Gastroesophageal sphincter (tissue), 3 donors: ENCODE measurements around the gene DQX1.

Experiments used
- EP300 ChIP-seq: sonication (generic); formaldehyde crosslinking; IDR thresholded peaks from one replicate; pipeline ENCODE4 v1.6.1; 2017; ENCODE audit warnings: antibody characterized with exemption, mild to moderate bottlenecking
- POLR2A ChIP-seq, 2 donors: fragments of 450-650 bp; IDR thresholded peaks; one replicate each; pipeline ENCODE4 v1.6.1; 2017; ENCODE audit warnings: antibody characterized with exemption in 2 of 2, mild to moderate bottlenecking in 2 of 2, moderate library complexity in 1 of 2
- TF ChIP-seq, protein P1 (sequence below), 4 experiments: fragments of 200-600 bp in 2 of 4; fragments of 450-650 bp in 2 of 4; sonication (generic) in 1 of 4; IDR thresholded peaks; one replicate each; pipeline ENCODE4 v1.5.1; 2017 to 2019; ENCODE audit warnings: antibody characterized with exemption in 4 of 4, mild to moderate bottlenecking in 2 of 4, moderate library complexity in 2 of 4

DNA sequence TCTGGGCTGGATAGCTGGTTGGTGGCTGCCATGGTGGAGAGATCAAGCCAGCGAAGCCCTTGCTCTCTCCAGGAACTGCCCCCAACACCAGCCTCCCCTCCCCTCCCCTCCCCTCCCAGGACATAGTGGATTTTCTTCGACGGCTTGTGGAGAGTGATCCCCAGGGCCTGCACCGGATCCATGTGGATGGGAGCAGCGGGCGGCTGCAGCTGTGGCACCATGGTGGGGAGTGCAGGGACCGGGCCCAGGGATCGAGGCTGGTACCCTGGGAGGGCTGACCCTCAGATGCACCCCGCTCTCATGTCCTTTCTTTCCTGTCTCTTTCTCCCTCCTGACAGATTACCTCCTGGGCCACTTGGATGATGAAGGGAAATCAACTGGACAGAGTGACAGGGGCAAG is 36.1 kb downstream of the DQX1 start:
- TF ChIP-seq POLR2A (IDR thresholded peaks at IDR 0.05) = no peak
- TF ChIP-seq, protein P1, sequence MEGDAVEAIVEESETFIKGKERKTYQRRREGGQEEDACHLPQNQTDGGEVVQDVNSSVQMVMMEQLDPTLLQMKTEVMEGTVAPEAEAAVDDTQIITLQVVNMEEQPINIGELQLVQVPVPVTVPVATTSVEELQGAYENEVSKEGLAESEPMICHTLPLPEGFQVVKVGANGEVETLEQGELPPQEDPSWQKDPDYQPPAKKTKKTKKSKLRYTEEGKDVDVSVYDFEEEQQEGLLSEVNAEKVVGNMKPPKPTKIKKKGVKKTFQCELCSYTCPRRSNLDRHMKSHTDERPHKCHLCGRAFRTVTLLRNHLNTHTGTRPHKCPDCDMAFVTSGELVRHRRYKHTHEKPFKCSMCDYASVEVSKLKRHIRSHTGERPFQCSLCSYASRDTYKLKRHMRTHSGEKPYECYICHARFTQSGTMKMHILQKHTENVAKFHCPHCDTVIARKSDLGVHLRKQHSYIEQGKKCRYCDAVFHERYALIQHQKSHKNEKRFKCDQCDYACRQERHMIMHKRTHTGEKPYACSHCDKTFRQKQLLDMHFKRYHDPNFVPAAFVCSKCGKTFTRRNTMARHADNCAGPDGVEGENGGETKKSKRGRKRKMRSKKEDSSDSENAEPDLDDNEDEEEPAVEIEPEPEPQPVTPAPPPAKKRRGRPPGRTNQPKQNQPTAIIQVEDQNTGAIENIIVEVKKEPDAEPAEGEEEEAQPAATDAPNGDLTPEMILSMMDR (IDR thresholded peaks at IDR 0.05) = no peak
- no peak for TF ChIP-seq EP300
